GM23338 (cell line): ENCODE measurements around the gene SCN9A. TPM values are rescaled to one million over a fixed set of nuclear protein-coding genes. Genes with fewer than 3 reads are reported as not detected.
A peak's percentile ranks its signal among the peaks of the same experiment; 100 is the strongest.
"Not testable (repeated sequence)": the region's sequence is repeated elsewhere in the genome, so short reads cannot be mapped to it uniquely, and the experiment has no call there.

Experiments used
- ATAC-seq: fragments of 200-7000 bp; cut with Tn5 transposase; 3 replicates; pipeline ENCODE4 v1.9.1; 2020
- DNase-seq: peaks from one replicate; pipeline ENCODE4 v3.0.0-alpha.2; 2015; ENCODE audit warnings: low spot score
- H2AFZ ChIP-seq: fragments of 200-600 bp; sonication (generic); 2 replicates; pipeline ENCODE4 v1.8.0; 2016; ENCODE audit warnings: antibody characterized with exemption, mild to moderate bottlenecking, moderate library complexity
- H3F3A ChIP-seq: fragments of 200-600 bp; sonication (generic); replicated peaks from 2 replicates; pipeline ENCODE4 v1.8.0; 2017; ENCODE audit warnings: antibody characterized with exemption, mixed run types, low read depth
- H3K27ac ChIP-seq: fragments of 200-600 bp; sonication (generic); 2 replicates; pipeline ENCODE4 v1.6.1; 2016; ENCODE audit warnings: low read depth
- H3K27me3 ChIP-seq: fragments of 200-600 bp; sonication (generic); 2 replicates; pipeline ENCODE4 v1.8.0; 2016; ENCODE audit warnings: mild to moderate bottlenecking, mixed run types, moderate library complexity; ENCODE audit not compliant: insufficient read depth
- H3K36me3 ChIP-seq: fragments of 200-600 bp; sonication (generic); 2 replicates; pipeline ENCODE4 v1.8.0; 2016; ENCODE audit warnings: mild to moderate bottlenecking; ENCODE audit not compliant: insufficient read depth
- H3K4me1 ChIP-seq: fragments of 200-600 bp; sonication (generic); 2 replicates; pipeline ENCODE4 v1.8.0; 2016; ENCODE audit warnings: mild to moderate bottlenecking, moderate library complexity; ENCODE audit not compliant: insufficient read depth
- H3K4me2 ChIP-seq: fragments of 200-600 bp; sonication (generic); 2 replicates; pipeline ENCODE4 v1.7.1; 2017; ENCODE audit warnings: mixed run types
- H3K4me3 ChIP-seq: fragments of 200-600 bp; sonication (generic); 2 replicates; pipeline ENCODE4 v1.6.1; 2016; ENCODE audit warnings: mixed run types
- H3K79me2 ChIP-seq: fragments of 200-600 bp; sonication (generic); replicated peaks from 2 replicates; pipeline ENCODE4 v1.8.0; 2017; ENCODE audit warnings: mild to moderate bottlenecking; ENCODE audit not compliant: insufficient read depth
- H3K9me2 ChIP-seq: fragments of 200-600 bp; sonication (generic); 2 replicates; pipeline ENCODE4 v1.8.0; 2017; ENCODE audit not compliant: insufficient read depth
- H4K20me1 ChIP-seq: fragments of 200-600 bp; sonication (generic); replicated peaks from 2 replicates; pipeline ENCODE4 v1.8.0; 2017; ENCODE audit warnings: mild to moderate bottlenecking; ENCODE audit not compliant: insufficient read depth
- H3K27ac Mint-ChIP-seq: 2 replicates; pipeline ENCODE4 v1.8.0; 2020; ENCODE audit warnings: inconsistent platforms, mild to moderate bottlenecking, moderate library complexity, mixed read lengths
- H3K27me3 Mint-ChIP-seq: 3 replicates; pipeline ENCODE4 v1.8.0; 2022; ENCODE audit warnings: low read depth, mild to moderate bottlenecking, moderate library complexity, mixed read lengths, inconsistent platforms; ENCODE audit not compliant: insufficient read depth, poor library complexity
- H3K36me3 Mint-ChIP-seq: 3 replicates; pipeline ENCODE4 v1.8.0; 2021; ENCODE audit warnings: low read depth, mild to moderate bottlenecking, inconsistent platforms, moderate library complexity, mixed read lengths
- H3K4me1 Mint-ChIP-seq: 3 replicates; pipeline ENCODE4 v1.8.0; 2020; ENCODE audit warnings: mild to moderate bottlenecking, inconsistent platforms, mixed read lengths
- H3K4me3 Mint-ChIP-seq: 3 replicates; pipeline ENCODE4 v1.8.0; 2021; ENCODE audit warnings: moderate library complexity, mild to moderate bottlenecking, inconsistent platforms, mixed read lengths
- H3K9me3 Mint-ChIP-seq: 3 replicates; pipeline ENCODE4 v1.8.0; 2020; ENCODE audit warnings: moderate library complexity, mild to moderate bottlenecking, inconsistent platforms, mixed read lengths
- CREB1 ChIP-seq: fragments of 250-450 bp; sonication (Bioruptor Pico); IDR thresholded peaks from 2 replicates; pipeline ENCODE4 v1.5.0; 2020; ENCODE audit warnings: low read depth, mild to moderate bottlenecking, moderate library complexity
- EZH2phosphoT487 ChIP-seq: fragments of 200-600 bp; sonication (generic); IDR thresholded peaks from one replicate; pipeline ENCODE4 v1.8.1; 2018; ENCODE audit warnings: antibody characterized with exemption; ENCODE audit not compliant: unreplicated experiment
- NANOG ChIP-seq: IDR thresholded peaks from 2 replicates; pipeline ENCODE4 v1.6.1; 2016; ENCODE audit warnings: antibody characterized with exemption, borderline replicate concordance
- POLR2AphosphoS5 ChIP-seq: IDR thresholded peaks from 2 replicates; pipeline ENCODE4 v1.6.1; 2016; ENCODE audit warnings: antibody characterized with exemption, low read depth
- ZNF331 ChIP-seq: fragments of 250-450 bp; sonication (Bioruptor Pico); IDR thresholded peaks from 2 replicates; pipeline ENCODE4 v1.5.0; 2020; ENCODE audit warnings: low read depth, mild to moderate bottlenecking, moderate library complexity
- polyA plus RNA-seq: library from polyadenylated mRNA; unstranded; fragments of >200 nt; fragmentation: Nextera tagmentation; extraction: Ambion mirVana; gene quantifications from 2 replicates; pipeline ENCODE4 v1.2.1, GENCODE V29; 2016
- total RNA-seq: library from RNA; depleted of rRNA; stranded (reverse); fragments of >200 nt; shearing (Covaris generic); gene quantifications from 2 replicates; pipeline ENCODE4 v1.2.3, GENCODE V29; 2014
- TF ChIP-seq, protein P1 (sequence below): IDR thresholded peaks from one replicate; pipeline ENCODE4 v1.6.1; 2018; ENCODE audit warnings: antibody characterized with exemption; ENCODE audit not compliant: unreplicated experiment
- TF ChIP-seq, protein P2 (sequence below), 2 experiments: fragments of 200-600 bp in 1 of 2; sonication (generic) in 1 of 2; conservative IDR thresholded peaks; 2 replicates each; pipeline versions ENCODE4 v1.5.1 to v1.6.1; 2016 to 2017; ENCODE audit warnings: antibody characterized with exemption in 2 of 2, low read depth in 2 of 2, mild to moderate bottlenecking in 2 of 2, moderate library complexity in 1 of 2
- TF ChIP-seq, protein P3 (sequence below): IDR thresholded peaks from 2 replicates; pipeline ENCODE4 v1.6.1; 2016; ENCODE audit warnings: antibody characterized with exemption

Gene SCN9A
- total and polyA plus RNA-seq, 2 experiments from 2014 or later: 8.8 to 9.5 TPM

GRCh38 chr2:166357950-166358321 is 17.8 kb downstream of the SCN9A start:
- H3K27ac ChIP-seq, H3K9me2 ChIP-seq, ATAC-seq, H3K79me2 ChIP-seq, H3K4me3 ChIP-seq, H3K36me3 Mint-ChIP-seq, H3K36me3 ChIP-seq, H3K27ac Mint-ChIP-seq, H3K4me1 ChIP-seq, H2AFZ ChIP-seq, H3F3A ChIP-seq, H3K4me2 ChIP-seq, H3K27me3 Mint-ChIP-seq, H3K9me3 Mint-ChIP-seq, DNase-seq, H3K4me1 Mint-ChIP-seq, H3K27me3 ChIP-seq, H3K4me3 Mint-ChIP-seq, H4K20me1 ChIP-seq: not testable (repeated sequence)

DNA sequence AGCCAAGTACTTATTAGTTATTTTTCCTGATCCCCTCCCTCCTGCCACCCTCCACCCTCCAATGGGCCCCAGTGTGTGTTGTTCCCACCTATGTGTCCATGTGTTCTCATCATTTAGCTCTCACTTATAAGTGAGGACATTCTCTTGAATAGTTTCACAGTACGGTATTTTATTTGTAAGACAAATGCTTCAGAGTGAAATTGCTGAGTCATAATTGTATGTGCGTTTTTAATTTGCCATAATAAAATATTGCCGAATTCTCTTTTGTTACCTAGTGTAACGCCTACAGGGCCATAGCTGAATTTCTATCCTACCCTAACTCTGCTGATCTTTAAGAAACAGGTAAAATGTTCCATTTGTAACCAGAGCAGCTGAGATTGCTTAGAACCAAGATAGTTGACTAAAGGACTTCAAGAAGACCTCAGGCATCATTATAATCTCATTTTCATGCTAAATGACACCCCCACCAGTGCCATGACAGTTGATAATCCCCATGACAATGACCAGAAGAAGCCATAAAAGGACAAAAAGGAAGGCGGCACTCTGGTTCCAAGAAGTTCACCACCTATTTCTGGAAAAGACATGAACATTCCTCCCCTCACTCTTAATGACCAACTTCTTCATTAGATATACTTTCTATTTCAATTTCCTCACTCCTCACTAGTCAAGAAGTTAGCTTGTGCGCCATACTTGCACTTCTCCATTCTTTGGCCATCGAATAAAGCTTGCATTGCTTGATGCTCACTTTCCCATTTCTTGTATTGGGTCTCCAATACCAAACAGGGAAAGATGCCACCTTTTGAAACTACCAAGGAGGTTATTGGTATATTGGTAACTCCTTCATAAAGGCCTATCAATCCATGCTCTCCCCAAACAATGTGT is 18.4 kb downstream of the SCN9A start:
- Histone ChIP-seq H3K9me2 (no peaks in the 10 kb centered on the region), H3K79me2 (no peaks in the 10 kb centered on the region), H3F3A (no peaks in the 10 kb centered on the region), H4K20me1 (no peaks in the 10 kb centered on the region), H3K27me3 (no peaks in the 10 kb centered on the region), H3K4me2 (no peak overlapping the region), H3K36me3 (no peaks in the 10 kb centered on the region), H2AFZ (no peak overlapping the region), H3K27ac (no peak overlapping the region), H3K4me3 (no peak overlapping the region), H3K4me1 (no peaks in the 10 kb centered on the region)
- ATAC-seq: no peak
- peaks cover 2% of the 10 kb centered on the region; the same call in 1 of the 3 replicates for H3K4me1 Mint-ChIP-seq
- TF ChIP-seq, protein P1, sequence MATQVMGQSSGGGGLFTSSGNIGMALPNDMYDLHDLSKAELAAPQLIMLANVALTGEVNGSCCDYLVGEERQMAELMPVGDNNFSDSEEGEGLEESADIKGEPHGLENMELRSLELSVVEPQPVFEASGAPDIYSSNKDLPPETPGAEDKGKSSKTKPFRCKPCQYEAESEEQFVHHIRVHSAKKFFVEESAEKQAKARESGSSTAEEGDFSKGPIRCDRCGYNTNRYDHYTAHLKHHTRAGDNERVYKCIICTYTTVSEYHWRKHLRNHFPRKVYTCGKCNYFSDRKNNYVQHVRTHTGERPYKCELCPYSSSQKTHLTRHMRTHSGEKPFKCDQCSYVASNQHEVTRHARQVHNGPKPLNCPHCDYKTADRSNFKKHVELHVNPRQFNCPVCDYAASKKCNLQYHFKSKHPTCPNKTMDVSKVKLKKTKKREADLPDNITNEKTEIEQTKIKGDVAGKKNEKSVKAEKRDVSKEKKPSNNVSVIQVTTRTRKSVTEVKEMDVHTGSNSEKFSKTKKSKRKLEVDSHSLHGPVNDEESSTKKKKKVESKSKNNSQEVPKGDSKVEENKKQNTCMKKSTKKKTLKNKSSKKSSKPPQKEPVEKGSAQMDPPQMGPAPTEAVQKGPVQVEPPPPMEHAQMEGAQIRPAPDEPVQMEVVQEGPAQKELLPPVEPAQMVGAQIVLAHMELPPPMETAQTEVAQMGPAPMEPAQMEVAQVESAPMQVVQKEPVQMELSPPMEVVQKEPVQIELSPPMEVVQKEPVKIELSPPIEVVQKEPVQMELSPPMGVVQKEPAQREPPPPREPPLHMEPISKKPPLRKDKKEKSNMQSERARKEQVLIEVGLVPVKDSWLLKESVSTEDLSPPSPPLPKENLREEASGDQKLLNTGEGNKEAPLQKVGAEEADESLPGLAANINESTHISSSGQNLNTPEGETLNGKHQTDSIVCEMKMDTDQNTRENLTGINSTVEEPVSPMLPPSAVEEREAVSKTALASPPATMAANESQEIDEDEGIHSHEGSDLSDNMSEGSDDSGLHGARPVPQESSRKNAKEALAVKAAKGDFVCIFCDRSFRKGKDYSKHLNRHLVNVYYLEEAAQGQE: no peak
- TF ChIP-seq ZNF331 (CRISPR knock-in tag) (no peak), EZH2phosphoT487 (no peak), NANOG (no peak), CREB1 (no peak), POLR2AphosphoS5 (no peak)
- TF ChIP-seq, protein P2, sequence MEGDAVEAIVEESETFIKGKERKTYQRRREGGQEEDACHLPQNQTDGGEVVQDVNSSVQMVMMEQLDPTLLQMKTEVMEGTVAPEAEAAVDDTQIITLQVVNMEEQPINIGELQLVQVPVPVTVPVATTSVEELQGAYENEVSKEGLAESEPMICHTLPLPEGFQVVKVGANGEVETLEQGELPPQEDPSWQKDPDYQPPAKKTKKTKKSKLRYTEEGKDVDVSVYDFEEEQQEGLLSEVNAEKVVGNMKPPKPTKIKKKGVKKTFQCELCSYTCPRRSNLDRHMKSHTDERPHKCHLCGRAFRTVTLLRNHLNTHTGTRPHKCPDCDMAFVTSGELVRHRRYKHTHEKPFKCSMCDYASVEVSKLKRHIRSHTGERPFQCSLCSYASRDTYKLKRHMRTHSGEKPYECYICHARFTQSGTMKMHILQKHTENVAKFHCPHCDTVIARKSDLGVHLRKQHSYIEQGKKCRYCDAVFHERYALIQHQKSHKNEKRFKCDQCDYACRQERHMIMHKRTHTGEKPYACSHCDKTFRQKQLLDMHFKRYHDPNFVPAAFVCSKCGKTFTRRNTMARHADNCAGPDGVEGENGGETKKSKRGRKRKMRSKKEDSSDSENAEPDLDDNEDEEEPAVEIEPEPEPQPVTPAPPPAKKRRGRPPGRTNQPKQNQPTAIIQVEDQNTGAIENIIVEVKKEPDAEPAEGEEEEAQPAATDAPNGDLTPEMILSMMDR (conservative IDR thresholded peaks at IDR 0.05; ENCODE audit: low read depth in 2 of 2): no peak
- TF ChIP-seq, protein P3, sequence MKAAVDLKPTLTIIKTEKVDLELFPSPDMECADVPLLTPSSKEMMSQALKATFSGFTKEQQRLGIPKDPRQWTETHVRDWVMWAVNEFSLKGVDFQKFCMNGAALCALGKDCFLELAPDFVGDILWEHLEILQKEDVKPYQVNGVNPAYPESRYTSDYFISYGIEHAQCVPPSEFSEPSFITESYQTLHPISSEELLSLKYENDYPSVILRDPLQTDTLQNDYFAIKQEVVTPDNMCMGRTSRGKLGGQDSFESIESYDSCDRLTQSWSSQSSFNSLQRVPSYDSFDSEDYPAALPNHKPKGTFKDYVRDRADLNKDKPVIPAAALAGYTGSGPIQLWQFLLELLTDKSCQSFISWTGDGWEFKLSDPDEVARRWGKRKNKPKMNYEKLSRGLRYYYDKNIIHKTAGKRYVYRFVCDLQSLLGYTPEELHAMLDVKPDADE: no peak
- no peaks in the 10 kb centered on the region for H3K9me3 Mint-ChIP-seq
- H3K27me3 Mint-ChIP-seq: peaks cover 2% of the 10 kb centered on the region
- no peak overlapping the region for H3K4me3 Mint-ChIP-seq
- no peaks in the 10 kb centered on the region for H3K36me3 Mint-ChIP-seq
- peak overlapping the region; percentile 50; the same call in 1 of the 2 replicates for H3K27ac Mint-ChIP-seq
- DNase-seq: no peak
